DND-41 (cell line): ENCODE data around the gene TBC1D23.

Experiments
- ATAC-seq: fragments of 200-7000 bp; cut with Tn5 transposase; 3 replicates; pipeline ENCODE4 v1.9.1; 2021; ENCODE audit warnings: low read depth; ENCODE audit not compliant: insufficient read depth
- DNase-seq: peaks from one replicate; pipeline ENCODE4 v3.0.0-alpha.2; 2020
- H2AFZ ChIP-seq: 2 replicates; pipeline ENCODE4 v1.6.0; 2012; ENCODE audit warnings: low read depth, low read length
- H3K27ac ChIP-seq: 2 replicates; pipeline ENCODE4 v1.5.1; 2012; ENCODE audit warnings: low read length, inconsistent platforms
- H3K27me3 ChIP-seq: fragments of 200-600 bp; sonication (generic); 2 replicates; pipeline ENCODE4 v1.6.0; 2012; ENCODE audit warnings: low read length, mild to moderate bottlenecking, inconsistent platforms; ENCODE audit not compliant: insufficient read depth, poor library complexity
- H3K36me3 ChIP-seq: 2 replicates; pipeline ENCODE4 v1.5.1; 2012; ENCODE audit warnings: low read length, inconsistent platforms; ENCODE audit not compliant: insufficient read depth
- H3K4me1 ChIP-seq: 2 replicates; pipeline ENCODE4 v1.5.1; 2012; ENCODE audit warnings: mild to moderate bottlenecking, low read length; ENCODE audit not compliant: insufficient read depth
- H3K4me2 ChIP-seq: 2 replicates; pipeline ENCODE4 v1.6.0; 2012; ENCODE audit warnings: mild to moderate bottlenecking, moderate library complexity, low read length, inconsistent platforms; ENCODE audit not compliant: insufficient read depth
- H3K4me3 ChIP-seq, 2 experiments: fragments of 200-600 bp in 1 of 2; shearing (Covaris generic) in 1 of 2; 2 replicates each; pipeline ENCODE4 v1.5.1; 2012 to 2016; ENCODE audit warnings: inconsistent platforms in 2 of 2, low read length in 2 of 2, mild to moderate bottlenecking in 2 of 2, low read depth in 1 of 2, moderate library complexity in 1 of 2
- H3K79me2 ChIP-seq: 2 replicates; pipeline ENCODE4 v1.6.0; 2012; ENCODE audit warnings: low read length, inconsistent platforms; ENCODE audit not compliant: insufficient read depth
- H3K9ac ChIP-seq: 2 replicates; pipeline ENCODE4 v1.6.0; 2012; ENCODE audit warnings: low read depth, mild to moderate bottlenecking, inconsistent platforms, low read length, moderate library complexity
- H3K9me3 ChIP-seq: 2 replicates; pipeline ENCODE4 v1.5.1; 2012; ENCODE audit warnings: low read length, moderate library complexity, mild to moderate bottlenecking, inconsistent platforms; ENCODE audit not compliant: insufficient read depth, severe bottlenecking
- H4K20me1 ChIP-seq: 2 replicates; pipeline ENCODE4 v1.6.0; 2012; ENCODE audit warnings: low read length; ENCODE audit not compliant: insufficient read depth
- CTCF ChIP-seq: IDR thresholded peaks from 2 replicates; pipeline ENCODE4 v1.5.1; 2012; ENCODE audit warnings: borderline replicate concordance, low read length, moderate library complexity, mild to moderate bottlenecking; ENCODE audit not compliant: poor library complexity, severe bottlenecking; ENCODE audit errors: extremely low read depth
- EZH2 ChIP-seq: IDR thresholded peaks from 3 replicates; pipeline ENCODE4 v1.6.1; 2012; ENCODE audit warnings: borderline replicate concordance, low read depth, mild to moderate bottlenecking, moderate library complexity, low read length, inconsistent platforms; ENCODE audit not compliant: severe bottlenecking

TBC1D23 gene

GRCh38 chr3:100252001-100252400 lies 8.8 kb upstream of the TBC1D23 start:
- no peaks in the 10 kb centered on the region for H3K27me3 ChIP-seq
- H3K9me3 ChIP-seq = no peaks in the 10 kb centered on the region
- H2AFZ ChIP-seq = no peak overlapping the region
- no peak overlapping the region for H3K4me3 ChIP-seq
- no peak overlapping the region for H3K9ac ChIP-seq
- ATAC-seq = no peak
- DNase-seq = no peak
- no peaks in the 10 kb centered on the region for H3K79me2 ChIP-seq
- H4K20me1 ChIP-seq = no peaks in the 10 kb centered on the region
- no peak overlapping the region for H3K4me2 ChIP-seq
- TF ChIP-seq CTCF = no peak
- TF ChIP-seq EZH2 = no peak
- no peaks in the 10 kb centered on the region for H3K4me1 ChIP-seq
- no peaks in the 10 kb centered on the region for H3K36me3 ChIP-seq
- no peak overlapping the region for H3K27ac ChIP-seq

- no peaks in the 10 kb centered on the region for H3K9me3 ChIP-seq
- H2AFZ ChIP-seq = no peak overlapping the region
- no peaks in the 10 kb centered on the region for H3K27me3 ChIP-seq
- H3K36me3 ChIP-seq = no peaks in the 10 kb centered on the region
- no peak overlapping the region for H3K4me3 ChIP-seq
- no peak overlapping the region for H3K9ac ChIP-seq
- DNase-seq (peak; percentile 62), ATAC-seq (peak; percentile 94)
- TF ChIP-seq CTCF (peak; percentile 79), EZH2 (no peak)
- no peak overlapping the region for H3K4me2 ChIP-seq
- no peak overlapping the region for H3K27ac ChIP-seq
- no peaks in the 10 kb centered on the region for H3K79me2 ChIP-seq
- no peaks in the 10 kb centered on the region for H3K4me1 ChIP-seq
- H4K20me1 ChIP-seq = no peaks in the 10 kb centered on the region
Measured at GRCh38 chr3:100254168-100254777, 6.5 kb upstream of the TBC1D23 start.

GRCh38 chr3:100256731-100257151 lies 4.1 kb upstream of the TBC1D23 start:
- Histone ChIP-seq H3K4me3 (no peak overlapping the region), H3K27me3 (no peaks in the 10 kb centered on the region), H3K9ac (no peak overlapping the region), H4K20me1 (no peaks in the 10 kb centered on the region), H2AFZ (no peak overlapping the region), H3K79me2 (peaks cover 9% of the 10 kb centered on the region), H3K9me3 (no peaks in the 10 kb centered on the region), H3K36me3 (no peaks in the 10 kb centered on the region), H3K27ac (no peak overlapping the region), H3K4me1 (peaks cover 17% of the 10 kb centered on the region), H3K4me2 (no peak overlapping the region)
- ATAC-seq (no peak), DNase-seq (no peak)
- no peak for TF ChIP-seq CTCF
- TF ChIP-seq EZH2 = no peak
